NB4 (cell line): ENCODE measurements around the gene PRKACG.
"Not testable (repeated sequence)": the region's sequence is repeated elsewhere in the genome, so short reads cannot be mapped to it uniquely, and the experiment has no call there.

Experiments
- DNase-seq: peaks from one replicate; pipeline ENCODE4 v3.0.0; 2010; ENCODE audit warnings: low read depth
- H3K4me3 ChIP-seq: one replicate; pipeline ENCODE4 v1.5.1; 2011; ENCODE audit warnings: mild to moderate bottlenecking, low read depth, low read length, moderate library complexity
- CTCF ChIP-seq: IDR thresholded peaks from one replicate; pipeline ENCODE4 v1.5.1; 2012; ENCODE audit warnings: low read depth, low read length
- MAX ChIP-seq: IDR thresholded peaks from 2 replicates; pipeline ENCODE4 v1.6.1; 2011; ENCODE audit warnings: low read depth, low read length
- MYC ChIP-seq: IDR thresholded peaks from 2 replicates; pipeline ENCODE4 v1.6.1; 2011; ENCODE audit warnings: low read depth, low read length
- POLR2A ChIP-seq: IDR thresholded peaks from 2 replicates; pipeline ENCODE4 v1.6.1; 2011; ENCODE audit warnings: mild to moderate bottlenecking; ENCODE audit not compliant: insufficient read length; ENCODE audit errors: extremely low read depth

The PRKACG gene

GRCh38 chr9:69014013-69014412 lies at the start of gene PRKACG:
PRKACG (minus strand) TSS chr9:69014113; CDS start chr9:69014092, 21 bp downstream.
- no peak within 1 kb of the TSS for H3K4me3 ChIP-seq
- TF ChIP-seq MYC (no peak), POLR2A (no peak), CTCF (no peak), MAX (no peak)
- DNase-seq: no peak

GRCh38 chr9:69062195-69062594 lies 48.3 kb upstream of the PRKACG start:
- TF ChIP-seq MAX (no peak), POLR2A (no peak), MYC (no peak), CTCF (no peak)
- H3K4me3 ChIP-seq: no peak overlapping the region
- no peak for DNase-seq

GRCh38 chr9:69060766-69061165 lies 46.9 kb upstream of the PRKACG start:
- TF ChIP-seq POLR2A (no peak), CTCF (no peak), MYC (no peak), MAX (no peak)
- DNase-seq: no peak
- no peak overlapping the region for H3K4me3 ChIP-seq

GRCh38 chr9:69058101-69058500 lies 44.2 kb upstream of the PRKACG start:
- TF ChIP-seq MYC (no peak), CTCF (no peak), POLR2A (no peak), MAX (no peak)
- H3K4me3 ChIP-seq: no peak overlapping the region
- DNase-seq: no peak

GRCh38 chr9:69056191-69056815 lies 42.4 kb upstream of the PRKACG start:
- TF ChIP-seq CTCF: no peak
- TF ChIP-seq MYC: no peak
- no peak for TF ChIP-seq POLR2A
- TF ChIP-seq MAX: no peak
- DNase-seq: no peak
- no peak overlapping the region for H3K4me3 ChIP-seq

- DNase-seq: no peak
- no peak overlapping the region for H3K4me3 ChIP-seq
- TF ChIP-seq POLR2A (no peak), MAX (no peak), CTCF (no peak), MYC (no peak)
Measured at GRCh38 chr9:69054989-69055388, 41.1 kb upstream of the PRKACG start.

- not testable (repeated sequence) for H3K4me3 ChIP-seq, DNase-seq
Measured at GRCh38 chr9:69050936-69051335, 37.0 kb upstream of the PRKACG start.
